ENCODE measurements around the gene CIZ1. TPM values are rescaled to one million over a fixed set of nuclear protein-coding genes. Genes with fewer than 3 reads are reported as not detected.

The CIZ1 gene
- 10.1 and 12.4 TPM in 2 replicates for total RNA-seq

GRCh38 chr9:128191406-128192046, at the start of gene CIZ1:
TSS of gene CIZ1 (minus strand) at chr9:128191572. CDS start at chr9:128190857, 715 bp downstream.

GRCh38 chr9:128203024-128203706, 11.8 kb upstream of the CIZ1 start, which contains the start of gene DNM1:
TSS of gene DNM1 (plus strand) at chr9:128203379. CDS start at chr9:128203471, 92 bp downstream.

GRCh38 chr9:128159784-128160602, 31.4 kb downstream of the CIZ1 start, which contains the start of gene BBLN:
TSS of gene BBLN (plus strand) at chr9:128160265. CDS start at chr9:128160408, 143 bp downstream.

GRCh38 chr9:128149001-128149701, 42.2 kb downstream of the CIZ1 start, which contains the start of gene LCN2:
TSS of gene LCN2 (plus strand) at chr9:128149453. CDS start at chr9:128149526, 73 bp downstream.

GRCh38 chr9:128127568-128127989, 63.8 kb downstream of the CIZ1 start, which contains the start of gene PTGES2:
TSS of gene PTGES2 (minus strand) at chr9:128127729. CDS start at chr9:128127717, 12 bp downstream.

Other genes with a start within 250 kb of the CIZ1 start
- gene EEIG1, start 210.6 kb downstream of the CIZ1 start, total RNA-seq, result 28.2 and 62.7 TPM in 2 replicates
- 9.5 TPM in 2 replicates for gene NAIF1, start 124.3 kb downstream of the CIZ1 start, total RNA-seq
- gene SLC25A25, start 123.3 kb downstream of the CIZ1 start, total RNA-seq, result 25.3 and 48.5 TPM in 2 replicates
- gene PTGES2, start 63.8 kb downstream of the CIZ1 start, total RNA-seq, result 50.5 and 60.2 TPM in 2 replicates
- not detected in 2 replicates for gene LCN2, start 42.1 kb downstream of the CIZ1 start, total RNA-seq
- gene BBLN, start 31.3 kb downstream of the CIZ1 start, total RNA-seq, result 32.7 and 35.1 TPM in 2 replicates
- gene DNM1, start 11.8 kb upstream of the CIZ1 start, total RNA-seq, result 0.43 and 0.65 TPM in 2 replicates
- 41.5 and 57.9 TPM in 2 replicates for gene GOLGA2, start 84.4 kb upstream of the CIZ1 start, total RNA-seq
- gene SWI5, start 84.7 kb upstream of the CIZ1 start, total RNA-seq, result 14.7 and 16.2 TPM in 2 replicates
- 25.8 and 27.3 TPM in 2 replicates for gene TRUB2, start 130.9 kb upstream of the CIZ1 start, total RNA-seq
- 21.0 and 21.6 TPM in 2 replicates for gene COQ4, start 131.3 kb upstream of the CIZ1 start, total RNA-seq
- gene SLC27A4, start 149.0 kb upstream of the CIZ1 start, total RNA-seq, result 16.9 and 21.6 TPM in 2 replicates
- gene URM1, start 179.8 kb upstream of the CIZ1 start, total RNA-seq, result 51.5 and 52.5 TPM in 2 replicates
- gene CERCAM, start 229.3 kb upstream of the CIZ1 start, total RNA-seq, result 18.4 and 20.4 TPM in 2 replicates